Measurements from ENCODE around the gene CARHSP1. TPM values are rescaled to one million over a fixed set of nuclear protein-coding genes. Genes with fewer than 3 reads are reported as not detected.

Gene CARHSP1
- total RNA-seq, 3 donors from 2014 or later (not counting 1 experiment from before 2014, with no cell fraction given) = 59.0 to 70.0 (median 60.1) TPM

DNA sequence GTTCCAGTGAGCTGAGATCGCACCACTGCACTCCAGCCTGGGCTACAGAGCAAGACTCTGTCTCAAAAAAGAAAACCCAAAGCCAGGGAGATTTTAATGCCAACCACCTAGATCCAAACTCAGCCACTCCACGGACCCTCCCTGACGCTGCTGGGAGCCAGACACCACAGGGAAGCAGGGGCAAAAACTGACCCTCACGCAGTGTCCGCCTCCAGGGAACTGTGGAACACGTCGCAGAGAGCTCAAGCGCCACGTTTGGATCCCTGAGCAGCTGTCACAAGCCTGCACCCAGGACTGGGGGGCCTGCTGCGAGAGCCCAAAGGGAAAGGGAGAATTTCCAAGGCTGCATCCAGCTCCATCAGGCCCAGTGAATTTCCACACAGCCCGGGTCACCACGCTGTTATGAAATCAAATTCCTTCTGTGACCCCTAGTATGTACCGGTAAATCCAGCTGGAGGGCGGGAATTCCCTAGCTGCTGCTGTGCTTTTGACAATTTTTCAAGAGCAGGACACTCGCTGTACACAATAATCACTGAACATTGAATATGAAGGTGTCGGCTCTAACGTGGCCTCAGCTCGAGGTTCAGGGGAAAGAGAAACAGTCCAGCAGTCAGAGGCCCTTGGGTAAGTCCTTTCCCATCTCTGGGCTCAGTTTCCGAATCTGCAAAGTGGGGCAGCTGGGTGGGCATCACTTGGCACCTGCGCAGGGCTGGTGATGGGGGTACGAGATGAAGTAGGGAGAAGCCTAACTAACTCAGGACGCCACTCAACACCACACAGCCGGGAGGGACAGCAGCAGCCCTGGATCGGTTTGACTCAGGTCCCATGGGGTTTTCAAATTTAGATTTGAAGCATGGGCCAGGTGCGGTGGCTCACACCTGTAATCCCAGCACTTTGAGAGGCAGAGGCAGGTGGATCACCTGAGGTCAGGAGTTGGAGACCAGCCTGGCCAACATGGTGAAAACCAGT, 8.6 kb downstream of the CARHSP1 start:
- no peaks in the 10 kb centered on the region for H3K36me3 Mint-ChIP-seq
- TF ChIP-seq, protein P1, sequence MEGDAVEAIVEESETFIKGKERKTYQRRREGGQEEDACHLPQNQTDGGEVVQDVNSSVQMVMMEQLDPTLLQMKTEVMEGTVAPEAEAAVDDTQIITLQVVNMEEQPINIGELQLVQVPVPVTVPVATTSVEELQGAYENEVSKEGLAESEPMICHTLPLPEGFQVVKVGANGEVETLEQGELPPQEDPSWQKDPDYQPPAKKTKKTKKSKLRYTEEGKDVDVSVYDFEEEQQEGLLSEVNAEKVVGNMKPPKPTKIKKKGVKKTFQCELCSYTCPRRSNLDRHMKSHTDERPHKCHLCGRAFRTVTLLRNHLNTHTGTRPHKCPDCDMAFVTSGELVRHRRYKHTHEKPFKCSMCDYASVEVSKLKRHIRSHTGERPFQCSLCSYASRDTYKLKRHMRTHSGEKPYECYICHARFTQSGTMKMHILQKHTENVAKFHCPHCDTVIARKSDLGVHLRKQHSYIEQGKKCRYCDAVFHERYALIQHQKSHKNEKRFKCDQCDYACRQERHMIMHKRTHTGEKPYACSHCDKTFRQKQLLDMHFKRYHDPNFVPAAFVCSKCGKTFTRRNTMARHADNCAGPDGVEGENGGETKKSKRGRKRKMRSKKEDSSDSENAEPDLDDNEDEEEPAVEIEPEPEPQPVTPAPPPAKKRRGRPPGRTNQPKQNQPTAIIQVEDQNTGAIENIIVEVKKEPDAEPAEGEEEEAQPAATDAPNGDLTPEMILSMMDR (IDR thresholded peaks at IDR 0.05) = no peak
- 87% methylated on average over 24 of the region's 25 CpGs for WGBS (ENCODE audit: insufficient coverage)
- Histone ChIP-seq H3K36me3 (ENCODE audit: control insufficient read depth, insufficient read depth, low read length) (peaks cover 20% of the 10 kb centered on the region), H3K4me3 (ENCODE audit: low read length) (no peak overlapping the region), H3K27ac (ENCODE audit: low read length) (no peak overlapping the region), H3K27me3 (ENCODE audit: control insufficient read depth, insufficient read depth, low read length) (no peaks in the 10 kb centered on the region), H3K4me1 (ENCODE audit: control insufficient read depth, insufficient read depth, low read length) (peaks cover 9% of the 10 kb centered on the region), H3K9me3 (ENCODE audit: control insufficient read depth, insufficient read depth, low read length) (no peaks in the 10 kb centered on the region)
- H3K27me3 Mint-ChIP-seq (ENCODE audit: low read depth in 2 of 2) = no peaks in the 10 kb centered on the region
- H3K27ac Mint-ChIP-seq = peak overlapping the region in 1 of 2 donors; percentile 33
- intact Hi-C loops (cut with micrococcal nuclease) = no loop called here
- no peak for ATAC-seq
- DNase-seq = no peak
- peaks cover 24 to 41% of the 10 kb centered on the region in 2 donors for H3K4me1 Mint-ChIP-seq
- no peak overlapping the region for H3K4me3 Mint-ChIP-seq
- no peaks in the 10 kb centered on the region for H3K9me3 Mint-ChIP-seq

DNA sequence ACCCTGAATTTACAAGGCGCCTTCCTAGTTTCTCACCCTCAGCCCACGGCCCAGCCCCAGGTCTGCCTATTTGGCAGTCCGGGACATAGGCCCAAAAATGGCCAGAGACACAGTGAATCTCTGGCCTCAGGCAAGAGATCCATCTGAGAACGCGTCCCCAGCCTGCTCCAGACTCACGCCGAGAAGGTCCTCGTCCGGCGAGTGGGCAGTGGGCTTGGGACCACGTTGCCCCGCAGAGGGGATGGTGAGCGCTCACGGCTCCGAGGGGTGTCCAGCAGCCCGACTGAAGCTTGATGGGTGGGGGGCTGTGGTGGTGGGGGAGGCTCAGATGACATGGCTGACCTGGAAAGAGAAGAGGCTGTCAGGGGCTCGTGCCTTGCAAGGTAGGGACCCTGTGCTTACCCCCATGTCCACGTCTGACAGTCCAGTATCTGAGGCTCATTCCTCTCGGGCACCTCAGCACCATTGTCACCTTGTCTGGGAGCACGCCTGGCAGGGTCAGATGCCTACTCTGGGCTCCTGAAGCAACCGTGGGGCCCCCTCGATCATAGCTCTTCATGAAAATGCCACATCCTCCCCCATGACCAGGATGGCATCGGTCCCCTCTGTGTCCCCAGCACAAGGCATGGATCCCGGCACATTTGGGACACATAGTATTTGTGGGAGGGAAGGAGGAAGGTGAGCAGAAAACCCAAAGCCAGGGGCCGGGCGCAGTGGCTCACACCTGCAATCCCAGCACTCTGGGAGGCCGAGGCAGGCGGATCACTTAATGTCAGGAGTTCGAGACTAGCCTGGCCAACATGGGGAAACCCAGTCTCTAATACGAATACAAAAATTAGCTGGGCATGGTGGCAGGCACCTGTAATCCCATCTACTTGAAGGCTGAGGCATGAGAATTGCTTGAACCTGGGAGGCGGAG, 9.6 kb downstream of the CARHSP1 start:
- H3K4me1 Mint-ChIP-seq = peaks cover 18 to 35% of the 10 kb centered on the region in 2 donors
- H3K27me3 ChIP-seq (ENCODE audit: control insufficient read depth, insufficient read depth, low read length) = no peaks in the 10 kb centered on the region
- TF ChIP-seq, protein P1 (IDR thresholded peaks at IDR 0.05) = no peak
- peak overlapping the region in 1 of 2 donors; percentile 33 for H3K27ac Mint-ChIP-seq
- no peaks in the 10 kb centered on the region for H3K27me3 Mint-ChIP-seq (ENCODE audit: low read depth in 2 of 2)
- intact Hi-C loops (cut with micrococcal nuclease) = no loop called here
- H3K36me3 ChIP-seq (ENCODE audit: control insufficient read depth, insufficient read depth, low read length) = peaks cover 29% of the 10 kb centered on the region
- DNase-seq = no peak
- H3K4me1 ChIP-seq (ENCODE audit: control insufficient read depth, insufficient read depth, low read length) = no peaks in the 10 kb centered on the region
- no peaks in the 10 kb centered on the region for H3K9me3 ChIP-seq (ENCODE audit: control insufficient read depth, insufficient read depth, low read length)
- H3K36me3 Mint-ChIP-seq = no peaks in the 10 kb centered on the region
- no peak overlapping the region for H3K4me3 Mint-ChIP-seq
- H3K4me3 ChIP-seq (ENCODE audit: low read length) = no peak overlapping the region
- 92% methylated on average over 31 of the region's 31 CpGs for WGBS (ENCODE audit: insufficient coverage)
- no peaks in the 10 kb centered on the region for H3K9me3 Mint-ChIP-seq
- H3K27ac ChIP-seq (ENCODE audit: low read length) = no peak overlapping the region
- no peak for ATAC-seq

DNA sequence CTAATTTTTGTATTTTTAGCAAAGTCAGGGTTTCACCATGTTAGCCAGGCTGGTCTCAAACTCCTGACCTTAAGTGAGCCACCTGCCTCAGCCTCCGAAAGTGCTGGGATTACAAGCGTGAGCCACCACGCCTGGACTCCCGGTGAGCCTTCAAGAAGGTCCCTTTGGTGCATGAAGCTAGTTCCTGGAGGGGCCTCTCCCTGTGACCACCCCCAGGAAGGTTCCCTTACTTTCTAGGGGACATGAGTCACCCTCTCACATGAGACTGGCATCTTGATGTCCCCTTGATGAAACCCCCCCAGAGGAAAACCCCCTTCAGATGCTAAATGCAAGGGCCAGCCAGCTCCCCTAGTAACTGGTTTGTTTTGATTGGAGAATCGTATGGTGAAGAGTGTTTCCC, 12.8 kb downstream of the CARHSP1 start:
- Mint-ChIP-seq H3K27me3 (ENCODE audit: low read depth in 2 of 2) (no peaks in the 10 kb centered on the region), H3K36me3 (no peaks in the 10 kb centered on the region), H3K4me1 (peaks cover 13 to 29% of the 10 kb centered on the region in 2 donors), H3K27ac (peak overlapping the region in 1 of 2 donors; percentile 56), H3K4me3 (no peak overlapping the region), H3K9me3 (no peaks in the 10 kb centered on the region)
- Histone ChIP-seq H3K27me3 (ENCODE audit: control insufficient read depth, insufficient read depth, low read length) (no peaks in the 10 kb centered on the region), H3K36me3 (ENCODE audit: control insufficient read depth, insufficient read depth, low read length) (peaks cover 36% of the 10 kb centered on the region), H3K27ac (ENCODE audit: low read length) (no peak overlapping the region), H3K4me3 (ENCODE audit: low read length) (no peak overlapping the region), H3K4me1 (ENCODE audit: control insufficient read depth, insufficient read depth, low read length) (no peaks in the 10 kb centered on the region), H3K9me3 (ENCODE audit: control insufficient read depth, insufficient read depth, low read length) (no peaks in the 10 kb centered on the region)
- intact Hi-C loops (cut with micrococcal nuclease) = no loop called here
- ATAC-seq (no peak), DNase-seq (no peak)
- WGBS (ENCODE audit: insufficient coverage) = 71% methylated on average over 4 of the region's 5 CpGs
- TF ChIP-seq, protein P1 (IDR thresholded peaks at IDR 0.05) = no peak

All from natural killer cell (primary cell).